Measurements from ENCODE around the gene ATP8A2. TPM values are rescaled to one million over a fixed set of nuclear protein-coding genes. Genes with fewer than 3 reads are reported as not detected.

Gene ATP8A2
- total RNA-seq, 4 donors from 2014 or later = 0.13 to 0.24 (median 0.20) TPM

GRCh38 chr13:26037302-26037701, 665.5 kb downstream of the ATP8A2 start:
- Histone ChIP-seq H3K4me3 (no peak overlapping the region), H3K27ac (no peak overlapping the region), H3K36me3 (no peaks in the 10 kb centered on the region), H3K27me3 (no peaks in the 10 kb centered on the region), H3K9me3 (no peaks in the 10 kb centered on the region), H3K4me1 (no peaks in the 10 kb centered on the region)
- no peak for DNase-seq (ENCODE audit: low spot score in 2 of 2)
- TF ChIP-seq CTCF (IDR thresholded peaks at IDR 0.05) (peak in 1 of 2 donors; percentile 27), POLR2A (IDR thresholded peaks at IDR 0.05) (no peak), EP300 (IDR thresholded peaks at IDR 0.05) (no peak), POLR2AphosphoS5 (IDR thresholded peaks at IDR 0.05) (no peak)
- 34% methylated on average over 2 of the region's 2 CpGs for WGBS

- H3K27me3 ChIP-seq = no peaks in the 10 kb centered on the region
- 98% methylated on average over 8 of the region's 8 CpGs for WGBS
- H3K4me1 ChIP-seq = no peaks in the 10 kb centered on the region
- no peak overlapping the region for H3K27ac ChIP-seq
- no peak overlapping the region for H3K4me3 ChIP-seq
- no peak for TF ChIP-seq EP300 (IDR thresholded peaks at IDR 0.05)
- no peak for TF ChIP-seq CTCF (IDR thresholded peaks at IDR 0.05)
- TF ChIP-seq POLR2A (IDR thresholded peaks at IDR 0.05) = no peak
- TF ChIP-seq POLR2AphosphoS5 (IDR thresholded peaks at IDR 0.05) = no peak
- DNase-seq (ENCODE audit: low spot score in 2 of 2) = no peak
- H3K9me3 ChIP-seq = no peaks in the 10 kb centered on the region
- H3K36me3 ChIP-seq = no peaks in the 10 kb centered on the region
These were observed 667.2 kb downstream of the ATP8A2 start for GRCh38 chr13:26038931-26039475.

GRCh38 chr13:26041444-26041843, 669.7 kb downstream of the ATP8A2 start:
- TF ChIP-seq POLR2AphosphoS5 (IDR thresholded peaks at IDR 0.05) = no peak
- TF ChIP-seq CTCF (IDR thresholded peaks at IDR 0.05) = no peak
- no peak for TF ChIP-seq POLR2A (IDR thresholded peaks at IDR 0.05)
- no peak for TF ChIP-seq EP300 (IDR thresholded peaks at IDR 0.05)
- no peak for DNase-seq (ENCODE audit: low spot score in 2 of 2)
- H3K4me1 ChIP-seq = no peaks in the 10 kb centered on the region
- 79% methylated on average over 3 of the region's 3 CpGs for WGBS
- no peaks in the 10 kb centered on the region for H3K9me3 ChIP-seq
- no peaks in the 10 kb centered on the region for H3K36me3 ChIP-seq
- no peak overlapping the region for H3K27ac ChIP-seq
- H3K4me3 ChIP-seq = no peak overlapping the region
- peaks cover 3% of the 10 kb centered on the region for H3K27me3 ChIP-seq

GRCh38 chr13:26042785-26043184, 671.0 kb downstream of the ATP8A2 start:
- TF ChIP-seq POLR2AphosphoS5 (IDR thresholded peaks at IDR 0.05) (no peak), POLR2A (IDR thresholded peaks at IDR 0.05) (no peak), CTCF (IDR thresholded peaks at IDR 0.05) (no peak), EP300 (IDR thresholded peaks at IDR 0.05) (no peak)
- H3K27ac ChIP-seq = no peak overlapping the region
- H3K36me3 ChIP-seq = no peaks in the 10 kb centered on the region
- H3K4me3 ChIP-seq = no peak overlapping the region
- no peak for DNase-seq (ENCODE audit: low spot score in 2 of 2)
- H3K27me3 ChIP-seq = peaks cover 11% of the 10 kb centered on the region
- WGBS = 76% methylated on average over 1 of the region's 1 CpG
- no peaks in the 10 kb centered on the region for H3K4me1 ChIP-seq
- no peaks in the 10 kb centered on the region for H3K9me3 ChIP-seq

GRCh38 chr13:26045142-26045541, 673.4 kb downstream of the ATP8A2 start:
- no peaks in the 10 kb centered on the region for H3K9me3 ChIP-seq
- no peak overlapping the region for H3K27ac ChIP-seq
- 68% methylated on average over 2 of the region's 2 CpGs for WGBS
- peaks cover 12% of the 10 kb centered on the region for H3K4me1 ChIP-seq
- no peak for DNase-seq (ENCODE audit: low spot score in 2 of 2)
- TF ChIP-seq POLR2AphosphoS5 (IDR thresholded peaks at IDR 0.05) (no peak), POLR2A (IDR thresholded peaks at IDR 0.05) (no peak), CTCF (IDR thresholded peaks at IDR 0.05) (no peak), EP300 (IDR thresholded peaks at IDR 0.05) (no peak)
- H3K4me3 ChIP-seq = no peak overlapping the region
- H3K36me3 ChIP-seq = no peaks in the 10 kb centered on the region
- peaks cover 34% of the 10 kb centered on the region for H3K27me3 ChIP-seq
